Heart right ventricle (tissue), 16 donors: ENCODE data around the gene TTLL8. TPM values are rescaled to one million over a fixed set of nuclear protein-coding genes. Genes with fewer than 3 reads are reported as not detected.

Experiments used
- ATAC-seq, 8 donors: fragments of 200-7000 bp; cut with Tn5 transposase; one replicate each; pipeline ENCODE4 v1.9.1; 2020; ENCODE audit warnings: mild to moderate bottlenecking in 8 of 8, moderate library complexity in 8 of 8, moderate number of reproducible peaks in 1 of 8
- DNase-seq, 2 donors: peaks; one replicate each; pipeline ENCODE4 v3.0.0-alpha.2; 2020
- H3K27ac ChIP-seq, 10 donors: fragments of 200-600 bp; sonication (generic) in 2 of 10; one replicate each; pipeline versions ENCODE4 v1.5.0 to v1.8.0; 2020 to 2022; ENCODE audit warnings: mild to moderate bottlenecking in 3 of 10
- H3K27me3 ChIP-seq, 7 donors: fragments of 200-600 bp; one replicate each; pipeline ENCODE4 v1.8.0; 2021 to 2022; ENCODE audit warnings: mild to moderate bottlenecking in 2 of 7
- H3K36me3 ChIP-seq, 9 donors: fragments of 200-600 bp; sonication (generic) in 1 of 9; one replicate each; pipeline versions ENCODE4 v1.5.0 to v1.8.0; 2020 to 2022; ENCODE audit warnings: mild to moderate bottlenecking in 2 of 9
- H3K4me1 ChIP-seq, 9 donors: fragments of 200-600 bp; sonication (generic) in 1 of 9; one replicate each; pipeline versions ENCODE4 v1.5.0 to v1.8.0; 2020 to 2022; ENCODE audit warnings: mild to moderate bottlenecking in 4 of 9
- H3K4me3 ChIP-seq, 10 donors: fragments of 200-600 bp; sonication (generic) in 2 of 10; one replicate each; pipeline versions ENCODE4 v1.5.0 to v1.8.0; 2020 to 2022; ENCODE audit warnings: mild to moderate bottlenecking in 7 of 10, moderate library complexity in 2 of 10
- H3K9me3 ChIP-seq, 11 donors: fragments of 200-600 bp in 10 of 11; sonication (generic) in 2 of 11; one replicate each; pipeline versions ENCODE4 v1.5.0 to v1.8.0; 2013 to 2022; ENCODE audit warnings: mild to moderate bottlenecking in 2 of 11, control low read depth in 1 of 11, moderate library complexity in 1 of 11
- WGBS, 2 donors: extraction: QIAGEN DNeasy Blood & Tissue Kit; methylation state at CpG; one replicate each; pipeline ENCODE4 v1.1.7; 2013; ENCODE audit warnings: inconsistent platforms in 1 of 2; 5-methylcytosine and 5-hydroxymethylcytosine counted together
- intact Hi-C, 10 donors: fragments of 100-400 bp; cut with DNase I; formaldehyde crosslinking; loops; one replicate each; pipeline versions ENCODE4 v1.11.1 to v1.14.2; 2022
- polyA plus RNA-seq, 2 donors: library from polyadenylated mRNA; stranded (reverse); fragments of 200-250 nt; gene quantifications; one replicate each; pipeline ENCODE4 v1.2.3, GENCODE V29; 2013
- total RNA-seq, 10 donors: library from RNA; stranded (reverse); fragmentation: NEBNext Ultra II Directional in 3 of 10; extraction: Animal tissue kit (Norgen Biotek cat#: 25700) in 3 of 10; gene quantifications; one replicate each; pipeline versions ENCODE4 v1.2.1 to v1.2.4, GENCODE V29; 2021 to 2023
- TF ChIP-seq, protein P1 (sequence below), 9 donors: fragments of 200-600 bp; sonication (generic) in 2 of 9; IDR thresholded peaks; one replicate each; pipeline versions ENCODE4 v1.5.0 to v1.8.0; 2021 to 2022; ENCODE audit warnings: antibody characterized with exemption in 9 of 9, mild to moderate bottlenecking in 5 of 9, moderate library complexity in 1 of 9
- donor health status: Arrhythmogenic right ventricular cardiomyopathy.
- donor health status: ischemic (EF 13 %, LVEDD 7.1; RV severe dilation, severe dysfunction).
- donor health status: healthy with polysubstance abuse.
- donor health status: DM: no; HTN: yes; CAD: no.
- donor health status: DM: no; HTN: no; CAD: no.
- donor health status: ischemic (EF 25% LVEDD 6.9; RV normal size, moderate dysfunction).
- donor health status: ischemic (EF 25% LVEDD 5.7; RV mildly dilated, moderate dysfunction).
- donor health status: healthy.
- donor health status: DM: yes; HTN: yes; CAD: no.
- donor health status: Ischemic cardiomyopathy.
- donor health status: ischemic (EF 35%, LVEDD 5.7; RV mildly dilated, moderate dysfunction).
- donor health status: nonischemic (EF 11% LVEDD 7.7; RV severe dilation, severe dysfunction).
- donor health status: DM: yes; HTN: yes; CAD: no.
- donor health status: PGD.
- donor health status: ischemic (EF 29% LVEDD 5.4; RV normal size, mild dysfunction).
- donor health status: nonischemic (EF 23%, LVEDD 6.1; RV moderate dilation, normal function).

The TTLL8 gene
- total and polyA plus RNA-seq, 12 donors: not detected

DNA sequence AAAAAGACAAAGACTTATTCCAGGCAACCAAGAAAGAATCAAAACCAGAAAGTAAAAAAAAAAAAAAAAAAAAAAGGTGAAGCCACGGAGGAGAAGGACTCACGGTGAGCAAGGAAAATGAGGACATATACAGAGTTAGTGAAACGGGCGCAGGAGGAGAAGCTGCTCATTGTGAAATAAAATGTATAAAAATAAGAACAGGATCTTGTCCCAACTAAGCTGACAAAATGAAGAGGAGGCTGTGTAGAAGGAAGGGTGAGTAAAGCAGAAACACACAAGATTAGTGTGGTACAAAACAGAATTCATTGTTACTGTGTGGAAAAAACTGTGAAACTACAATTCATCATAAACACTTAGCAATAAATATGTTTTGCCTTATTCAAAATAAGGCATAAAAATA lies 53.2 kb downstream of the TTLL8 start:
- no peaks in the 10 kb centered on the region for H3K9me3 ChIP-seq
- DNase-seq (no peak), ATAC-seq (no peak)
- no peak overlapping the region for H3K4me3 ChIP-seq
- TF ChIP-seq, protein P1, sequence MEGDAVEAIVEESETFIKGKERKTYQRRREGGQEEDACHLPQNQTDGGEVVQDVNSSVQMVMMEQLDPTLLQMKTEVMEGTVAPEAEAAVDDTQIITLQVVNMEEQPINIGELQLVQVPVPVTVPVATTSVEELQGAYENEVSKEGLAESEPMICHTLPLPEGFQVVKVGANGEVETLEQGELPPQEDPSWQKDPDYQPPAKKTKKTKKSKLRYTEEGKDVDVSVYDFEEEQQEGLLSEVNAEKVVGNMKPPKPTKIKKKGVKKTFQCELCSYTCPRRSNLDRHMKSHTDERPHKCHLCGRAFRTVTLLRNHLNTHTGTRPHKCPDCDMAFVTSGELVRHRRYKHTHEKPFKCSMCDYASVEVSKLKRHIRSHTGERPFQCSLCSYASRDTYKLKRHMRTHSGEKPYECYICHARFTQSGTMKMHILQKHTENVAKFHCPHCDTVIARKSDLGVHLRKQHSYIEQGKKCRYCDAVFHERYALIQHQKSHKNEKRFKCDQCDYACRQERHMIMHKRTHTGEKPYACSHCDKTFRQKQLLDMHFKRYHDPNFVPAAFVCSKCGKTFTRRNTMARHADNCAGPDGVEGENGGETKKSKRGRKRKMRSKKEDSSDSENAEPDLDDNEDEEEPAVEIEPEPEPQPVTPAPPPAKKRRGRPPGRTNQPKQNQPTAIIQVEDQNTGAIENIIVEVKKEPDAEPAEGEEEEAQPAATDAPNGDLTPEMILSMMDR (IDR thresholded peaks at IDR 0.05): no peak
- H3K27me3 ChIP-seq: peaks cover 4 to 28% (median 12%) of the 10 kb centered on the region in 7 donors
- peaks cover 0 to 5% (median 0%) of the 10 kb centered on the region in 9 donors for H3K4me1 ChIP-seq
- H3K36me3 ChIP-seq: no peaks in the 10 kb centered on the region
- WGBS, 2 donors: 78 to 81% methylated on average over 4 of the region's 4 CpGs
- intact Hi-C loops: no loop called here
- no peak overlapping the region for H3K27ac ChIP-seq

DNA sequence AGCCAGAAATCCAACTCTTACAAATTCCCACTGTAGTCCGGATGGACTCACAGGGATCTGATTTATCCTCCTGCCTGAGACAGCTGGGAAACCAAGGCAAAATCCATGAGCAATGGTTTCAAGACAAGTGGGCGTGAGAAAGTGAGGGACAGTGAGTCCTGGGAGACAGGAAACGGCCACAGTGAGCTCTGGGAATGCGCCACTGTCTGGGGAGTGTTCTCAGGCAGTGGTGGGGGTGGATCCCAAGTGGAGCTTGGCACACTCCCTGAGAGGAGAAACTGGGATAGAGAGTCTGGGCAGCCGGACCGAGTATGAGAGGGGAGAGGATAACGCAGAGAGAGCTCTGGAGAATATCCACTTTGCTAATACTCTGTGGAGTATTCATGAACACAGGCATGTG lies 55.3 kb downstream of the TTLL8 start:
- ATAC-seq (peak in 5 of 8 donors; percentile 33 to 58 (median 50)), DNase-seq (no peak)
- TF ChIP-seq, protein P1 (IDR thresholded peaks at IDR 0.05): no peak

DNA sequence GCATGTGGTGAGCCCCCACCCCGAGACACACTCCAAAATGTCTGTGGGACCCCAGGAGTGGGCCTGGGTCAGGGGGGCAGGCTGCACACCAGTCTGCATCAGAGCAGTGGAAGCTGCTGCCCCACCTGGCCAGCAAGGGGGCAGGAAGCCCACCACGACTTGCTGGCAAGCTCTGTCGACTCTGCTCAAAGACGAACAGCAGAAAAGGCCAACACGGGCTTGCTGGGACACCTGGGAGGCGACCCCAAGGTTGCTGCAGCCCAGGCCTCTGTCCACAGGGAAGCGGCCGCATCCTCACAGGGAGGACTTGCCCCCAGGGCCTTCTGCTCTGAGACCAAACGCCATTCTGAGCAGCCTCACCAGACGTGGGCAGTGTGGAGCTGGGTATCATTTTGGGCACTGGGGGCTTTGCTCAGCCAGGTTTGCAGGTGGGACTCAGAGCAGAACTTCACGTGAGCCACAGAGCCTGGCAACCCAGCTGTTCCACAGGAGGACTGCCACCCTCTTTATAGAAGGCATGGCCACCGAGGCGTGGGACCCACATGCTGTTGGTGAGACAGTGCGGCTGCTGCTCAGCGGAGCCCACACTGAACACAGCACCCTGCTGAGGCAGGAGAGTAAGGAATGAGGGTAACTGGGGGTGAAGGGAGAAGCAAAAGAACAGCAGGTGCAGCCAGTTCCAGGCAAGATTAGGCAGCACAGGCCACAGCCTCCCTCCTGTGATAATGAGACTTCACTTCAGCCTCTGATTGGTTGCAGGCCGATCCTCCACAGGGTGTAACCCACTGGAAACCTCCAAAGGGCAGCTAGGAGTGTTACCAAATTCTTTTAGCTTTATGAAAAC lies 56.5 kb downstream of the TTLL8 start:
- TF ChIP-seq, protein P1 (IDR thresholded peaks at IDR 0.05): no peak
- Histone ChIP-seq H3K4me1 (peaks cover 0 to 12% (median 0%) of the 10 kb centered on the region in 9 donors), H3K27me3 (peaks cover 0 to 26% (median 9%) of the 10 kb centered on the region in 7 donors), H3K27ac (no peak overlapping the region), H3K36me3 (no peaks in the 10 kb centered on the region), H3K9me3 (no peaks in the 10 kb centered on the region), H3K4me3 (no peak overlapping the region)
- ATAC-seq (no peak), DNase-seq (no peak)
- WGBS, 2 donors: 79 to 82% methylated on average over 16 of the region's 16 CpGs
- intact Hi-C loops: no loop called here

More for the DNA sequence above, 55.3 kb downstream of the TTLL8 start:
- no peak overlapping the region for H3K27ac ChIP-seq
- no peaks in the 10 kb centered on the region for H3K36me3 ChIP-seq
- H3K4me3 ChIP-seq: no peak overlapping the region
- H3K9me3 ChIP-seq: no peaks in the 10 kb centered on the region
- peaks cover 0 to 12% (median 0%) of the 10 kb centered on the region in 9 donors for H3K4me1 ChIP-seq
- peaks cover 0 to 26% (median 9%) of the 10 kb centered on the region in 7 donors for H3K27me3 ChIP-seq
- WGBS, 2 donors: 51 to 53% methylated on average over 7 of the region's 7 CpGs
- intact Hi-C loops: no loop called here

DNA sequence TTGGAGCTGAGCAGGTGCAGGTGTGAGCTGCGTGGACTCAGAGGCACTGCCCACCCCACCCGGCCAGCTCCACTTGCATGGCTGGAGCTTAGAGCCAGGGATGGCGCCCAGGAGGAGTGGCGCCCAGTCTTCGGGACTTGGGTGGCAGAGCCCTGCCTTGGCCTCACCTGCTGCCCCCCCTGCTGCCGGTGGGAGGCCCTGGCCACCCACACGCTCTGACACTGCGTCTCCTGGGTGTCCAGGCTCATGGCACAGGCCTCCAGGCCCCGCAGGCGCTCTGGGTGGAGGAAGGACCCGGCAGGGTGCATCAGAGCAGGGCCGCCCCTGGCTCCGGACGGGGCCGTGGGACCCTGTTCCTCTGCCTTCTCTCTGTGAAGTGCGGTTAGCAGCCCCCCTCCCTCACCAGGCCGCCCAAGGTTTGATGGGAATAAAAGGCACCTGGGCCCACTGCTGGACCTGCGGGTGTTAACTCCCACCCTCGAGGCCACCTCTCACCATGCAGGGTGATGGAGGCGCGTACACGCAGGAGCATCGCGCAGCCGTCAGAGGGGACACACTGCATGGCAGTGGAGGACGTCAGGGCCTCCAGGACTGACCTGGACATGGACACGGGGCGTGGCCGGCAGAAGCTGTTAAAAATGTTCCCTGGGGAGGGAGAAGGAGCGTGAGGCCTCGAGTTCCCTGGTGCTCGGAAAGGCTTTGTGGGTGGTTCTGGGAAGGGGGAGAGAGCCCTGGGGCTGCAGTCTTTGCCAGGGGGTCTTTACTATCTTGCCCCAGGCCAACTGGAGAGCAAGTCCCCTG lies 57.3 kb downstream of the TTLL8 start:
- Histone ChIP-seq H3K4me1 (peaks cover 0 to 12% (median 0%) of the 10 kb centered on the region in 9 donors), H3K4me3 (no peak overlapping the region), H3K36me3 (no peaks in the 10 kb centered on the region), H3K27ac (no peak overlapping the region), H3K27me3 (peaks cover 0 to 26% (median 9%) of the 10 kb centered on the region in 7 donors), H3K9me3 (no peaks in the 10 kb centered on the region)
- DNase-seq: no peak
- ATAC-seq: no peak
- 93% methylated on average over 32 of the region's 32 CpGs for WGBS, 2 donors
- TF ChIP-seq, protein P1 (IDR thresholded peaks at IDR 0.05): no peak
- intact Hi-C loops: no loop called here
